ENCODE data around the gene KCNH4. TPM values are rescaled to one million over a fixed set of nuclear protein-coding genes. Genes with fewer than 3 reads are reported as not detected.

The KCNH4 gene
- total and polyA plus RNA-seq, 2 of the 13 experiments (the other 11 are each of a cell fraction or from before 2014, with no cell fraction given): 0.01 to 0.09 TPM

GRCh38 chr17:42122371-42123303 lies 58.3 kb downstream of the KCNH4 start, which contains the start of gene HSPB9 (continued):
- no peak for TF ChIP-seq MXD1 (CRISPR knock-in tag; IDR thresholded peaks at IDR 0.05)
- peak; percentile 59; the same call in 1 of the 2 replicates for TF ChIP-seq HOXA7 (CRISPR knock-in tag; IDR thresholded peaks at IDR 0.05)
- TF ChIP-seq ZNF224 (CRISPR knock-in tag; IDR thresholded peaks at IDR 0.05): peak; percentile 43; the same call in 1 of the 2 replicates
- 0 out of 2 replicates have a peak, but pooled peaks have one; percentile 49 for TF ChIP-seq ZNF589 (CRISPR knock-in tag; conservative IDR thresholded peaks at IDR 0.05)
- no peak for TF ChIP-seq MAFK (conservative IDR thresholded peaks at IDR 0.05 in 1 of 2, IDR thresholded peaks at IDR 0.05 in 1 of 2; ENCODE audit: low read length in 2 of 2)
- no peak for TF ChIP-seq CSRNP1 (CRISPR knock-in tag; IDR thresholded peaks at IDR 0.05)
- TF ChIP-seq ZNF672 (CRISPR knock-in tag; IDR thresholded peaks at IDR 0.05): 0 out of 2 replicates have a peak, but pooled peaks have one; percentile 57
- no peak for TF ChIP-seq GATAD2A (CRISPR knock-in tag; IDR thresholded peaks at IDR 0.05)
- no peak for TF ChIP-seq HMG20B (CRISPR knock-in tag; conservative IDR thresholded peaks at IDR 0.05)
- TF ChIP-seq ARNT2 (CRISPR knock-in tag; IDR thresholded peaks at IDR 0.05; ENCODE audit: low read depth): no peak
- no peak for TF ChIP-seq ATRX (CRISPR knock-in tag; IDR thresholded peaks at IDR 0.05; ENCODE audit: borderline replicate concordance)
- no peak for TF ChIP-seq MIER2 (CRISPR knock-in tag; IDR thresholded peaks at IDR 0.05)
- TF ChIP-seq KDM1A (CRISPR knock-in tag; IDR thresholded peaks at IDR 0.05): no peak
- no peak for TF ChIP-seq TBL1XR1 (IDR thresholded peaks at IDR 0.05; ENCODE audit: borderline replicate concordance, low read length, partially characterized antibody)
- no peak for TF ChIP-seq ZNF784 (CRISPR knock-in tag; IDR thresholded peaks at IDR 0.05; ENCODE audit: borderline replicate concordance)
- TF ChIP-seq KDM5B (CRISPR knock-in tag; IDR thresholded peaks at IDR 0.05; ENCODE audit: borderline replicate concordance): no peak
- no peak for TF ChIP-seq KLF12 (CRISPR knock-in tag; IDR thresholded peaks at IDR 0.05; ENCODE audit: borderline replicate concordance)
- no peak for TF ChIP-seq ZNF251 (CRISPR knock-in tag; IDR thresholded peaks at IDR 0.05)

Measured in HepG2 (cell line).